ENCODE data around the gene LAMA2.

Gene LAMA2

GRCh38 chr6:128929869-128930268 lies 46.9 kb downstream of the LAMA2 start:
- no peak for DNase-seq (ENCODE audit: low read depth)
- H3K4me3 ChIP-seq (ENCODE audit: low read depth, low read length) = no peak overlapping the region
- TF ChIP-seq CTCF (conservative IDR thresholded peaks at IDR 0.05; ENCODE audit: low read depth, low read length) = no peak

- no peak for TF ChIP-seq CTCF (conservative IDR thresholded peaks at IDR 0.05; ENCODE audit: low read depth, low read length)
- H3K4me3 ChIP-seq (ENCODE audit: low read depth, low read length) = no peak overlapping the region
- DNase-seq (ENCODE audit: low read depth) = no peak
These were observed 47.4 kb downstream of the LAMA2 start for GRCh38 chr6:128930321-128930720.

GRCh38 chr6:128932061-128932460 lies 49.1 kb downstream of the LAMA2 start:
- TF ChIP-seq CTCF (conservative IDR thresholded peaks at IDR 0.05; ENCODE audit: low read depth, low read length) = no peak
- H3K4me3 ChIP-seq (ENCODE audit: low read depth, low read length) = no peak overlapping the region
- peak; percentile 59 for DNase-seq (ENCODE audit: low read depth)

- no peak for DNase-seq (ENCODE audit: low read depth)
- TF ChIP-seq CTCF (conservative IDR thresholded peaks at IDR 0.05; ENCODE audit: low read depth, low read length) = no peak
- H3K4me3 ChIP-seq (ENCODE audit: low read depth, low read length) = no peak overlapping the region
These were observed 67.9 kb downstream of the LAMA2 start for GRCh38 chr6:128950864-128951263.

GRCh38 chr6:128952902-128953301 lies 70.0 kb downstream of the LAMA2 start:
- no peak overlapping the region for H3K4me3 ChIP-seq (ENCODE audit: low read depth, low read length)
- no peak for DNase-seq (ENCODE audit: low read depth)
- TF ChIP-seq CTCF (conservative IDR thresholded peaks at IDR 0.05; ENCODE audit: low read depth, low read length) = no peak

GRCh38 chr6:128954308-128955043 lies 71.5 kb downstream of the LAMA2 start:
- TF ChIP-seq CTCF (conservative IDR thresholded peaks at IDR 0.05; ENCODE audit: low read depth, low read length) = no peak
- no peak overlapping the region for H3K4me3 ChIP-seq (ENCODE audit: low read depth, low read length)
- no peak for DNase-seq (ENCODE audit: low read depth)

GRCh38 chr6:128963561-128963960 lies 80.6 kb downstream of the LAMA2 start:
- no peak overlapping the region for H3K4me3 ChIP-seq (ENCODE audit: low read depth, low read length)
- peak; percentile 11 for DNase-seq (ENCODE audit: low read depth)
- TF ChIP-seq CTCF (conservative IDR thresholded peaks at IDR 0.05; ENCODE audit: low read depth, low read length) = no peak

Measured in choroid plexus epithelial cell (primary cell).